Parathyroid adenoma (tissue), 2 donors: ENCODE results near the gene UTF1.

ENCODE experiments used
- H2AFZ ChIP-seq: fragments of 300-600 bp; sonication (generic); one replicate; pipeline ENCODE4 v1.7.0; 2017; ENCODE audit warnings: antibody characterized with exemption, mild to moderate bottlenecking
- H3K27ac ChIP-seq: fragments of 300-600 bp; sonication (generic); one replicate; pipeline ENCODE4 v1.7.0; 2017
- H3K27me3 ChIP-seq: fragments of 300-600 bp; sonication (generic); one replicate; pipeline ENCODE4 v1.7.0; 2017; ENCODE audit warnings: low read length; ENCODE audit not compliant: control insufficient read depth, insufficient read depth
- H3K36me3 ChIP-seq: fragments of 300-600 bp; sonication (generic); one replicate; pipeline ENCODE4 v1.7.0; 2017; ENCODE audit warnings: low read length; ENCODE audit not compliant: control insufficient read depth, insufficient read depth
- H3K4me1 ChIP-seq: fragments of 300-600 bp; sonication (generic); one replicate; pipeline ENCODE4 v1.7.0; 2017; ENCODE audit warnings: control low read depth
- H3K4me2 ChIP-seq: fragments of 300-600 bp; sonication (generic); one replicate; pipeline ENCODE4 v1.7.0; 2017; ENCODE audit warnings: low read length
- H3K4me3 ChIP-seq: fragments of 300-600 bp; sonication (generic); one replicate; pipeline ENCODE4 v1.7.0; 2017; ENCODE audit warnings: low read depth, low read length
- H3K79me2 ChIP-seq: fragments of 300-600 bp; sonication (generic); one replicate; pipeline ENCODE4 v1.7.0; 2017; ENCODE audit warnings: control low read depth
- H3K9ac ChIP-seq: fragments of 300-600 bp; sonication (generic); one replicate; pipeline ENCODE4 v1.7.0; 2017; ENCODE audit warnings: mild to moderate bottlenecking
- H3K9me3 ChIP-seq: fragments of 300-600 bp; sonication (generic); one replicate; pipeline ENCODE4 v1.7.0; 2017; ENCODE audit warnings: low read length; ENCODE audit not compliant: control insufficient read depth
- TF ChIP-seq, protein P1 (sequence below): fragments of 300-600 bp; sonication (generic); IDR thresholded peaks from one replicate; pipeline ENCODE4 v1.7.0; 2017; ENCODE audit warnings: antibody characterized with exemption, mild to moderate bottlenecking
- donor health status: primary hyperparathyroidism.

The UTF1 gene

DNA sequence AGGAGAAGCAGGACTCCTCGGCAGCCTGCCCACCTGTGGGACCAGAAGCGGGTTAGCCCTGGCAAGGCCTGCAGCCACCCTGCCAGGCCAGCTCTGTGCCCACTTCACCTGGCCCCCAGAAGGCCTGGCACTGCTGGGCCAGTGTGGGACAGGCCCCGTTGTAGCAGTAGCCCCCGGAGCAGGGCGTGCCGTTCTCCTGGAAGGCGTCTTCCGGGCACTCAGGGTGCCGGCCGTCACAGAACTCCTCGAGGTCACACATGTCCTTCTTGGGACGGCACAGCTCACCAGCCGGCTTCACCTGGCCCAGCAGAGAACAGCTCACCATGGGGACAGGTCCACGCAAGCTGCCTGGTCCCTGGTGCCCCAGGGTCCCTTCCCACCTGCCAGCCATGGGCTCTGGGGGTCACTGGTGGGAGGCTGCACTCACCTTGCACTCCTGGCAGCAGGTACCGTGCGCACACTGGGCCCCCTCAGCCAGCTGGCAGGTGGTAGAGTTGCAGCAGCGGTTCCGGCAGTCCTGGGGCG, 40.8 kb downstream of the UTF1 start:
- H3K27ac ChIP-seq, result no peak overlapping the region
- H3K9me3 ChIP-seq, result no peaks in the 10 kb centered on the region
- no peak overlapping the region for H3K4me2 ChIP-seq
- TF ChIP-seq, protein P1, sequence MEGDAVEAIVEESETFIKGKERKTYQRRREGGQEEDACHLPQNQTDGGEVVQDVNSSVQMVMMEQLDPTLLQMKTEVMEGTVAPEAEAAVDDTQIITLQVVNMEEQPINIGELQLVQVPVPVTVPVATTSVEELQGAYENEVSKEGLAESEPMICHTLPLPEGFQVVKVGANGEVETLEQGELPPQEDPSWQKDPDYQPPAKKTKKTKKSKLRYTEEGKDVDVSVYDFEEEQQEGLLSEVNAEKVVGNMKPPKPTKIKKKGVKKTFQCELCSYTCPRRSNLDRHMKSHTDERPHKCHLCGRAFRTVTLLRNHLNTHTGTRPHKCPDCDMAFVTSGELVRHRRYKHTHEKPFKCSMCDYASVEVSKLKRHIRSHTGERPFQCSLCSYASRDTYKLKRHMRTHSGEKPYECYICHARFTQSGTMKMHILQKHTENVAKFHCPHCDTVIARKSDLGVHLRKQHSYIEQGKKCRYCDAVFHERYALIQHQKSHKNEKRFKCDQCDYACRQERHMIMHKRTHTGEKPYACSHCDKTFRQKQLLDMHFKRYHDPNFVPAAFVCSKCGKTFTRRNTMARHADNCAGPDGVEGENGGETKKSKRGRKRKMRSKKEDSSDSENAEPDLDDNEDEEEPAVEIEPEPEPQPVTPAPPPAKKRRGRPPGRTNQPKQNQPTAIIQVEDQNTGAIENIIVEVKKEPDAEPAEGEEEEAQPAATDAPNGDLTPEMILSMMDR, result no peak
- H3K9ac ChIP-seq, result no peak overlapping the region
- no peaks in the 10 kb centered on the region for H3K36me3 ChIP-seq
- H3K4me3 ChIP-seq, result no peak overlapping the region
- no peaks in the 10 kb centered on the region for H3K79me2 ChIP-seq
- no peaks in the 10 kb centered on the region for H3K4me1 ChIP-seq
- no peaks in the 10 kb centered on the region for H3K27me3 ChIP-seq
- H2AFZ ChIP-seq, result no peak overlapping the region

DNA sequence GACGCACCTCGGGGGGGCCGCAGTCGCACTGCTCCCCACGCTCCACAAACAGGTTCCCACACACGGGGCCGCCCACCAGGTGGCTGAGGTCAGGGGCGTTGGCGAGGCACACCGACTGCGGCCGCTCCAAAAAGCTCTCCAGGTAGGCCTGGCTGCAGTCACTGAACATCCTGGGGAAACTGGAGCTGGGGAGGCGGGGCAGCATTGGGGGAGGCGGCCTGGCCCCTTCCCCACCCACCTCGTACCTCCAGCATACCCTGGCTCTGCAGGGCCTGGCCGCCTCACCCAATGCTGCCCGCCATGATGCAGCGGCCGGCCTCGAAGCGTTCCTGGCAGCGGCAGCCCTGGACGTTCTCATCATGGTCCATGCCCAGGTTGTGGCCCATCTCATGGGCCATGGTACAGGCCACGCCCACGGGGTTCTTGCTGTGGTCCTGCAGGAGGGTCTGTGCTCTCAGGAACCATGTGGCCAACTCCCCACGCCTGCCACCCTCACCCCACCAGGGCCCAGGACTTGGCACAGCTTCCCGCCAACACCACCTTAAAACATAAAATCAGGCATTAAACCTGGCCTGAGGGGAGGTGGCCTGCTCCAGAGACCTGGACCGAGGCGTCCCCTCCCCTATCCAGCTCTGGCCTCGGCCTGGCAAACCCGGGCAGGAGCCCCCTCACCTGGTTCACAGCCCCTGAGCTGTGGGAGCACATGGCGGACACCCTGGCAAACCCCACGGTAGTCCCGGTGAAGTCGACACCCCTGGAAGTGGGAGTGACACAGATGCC, 41.7 kb downstream of the UTF1 start:
- Histone ChIP-seq H3K79me2 (no peaks in the 10 kb centered on the region), H3K36me3 (no peaks in the 10 kb centered on the region), H3K4me2 (no peak overlapping the region), H3K9me3 (no peaks in the 10 kb centered on the region), H3K4me1 (peaks cover 3% of the 10 kb centered on the region), H2AFZ (no peak overlapping the region), H3K27ac (no peak overlapping the region), H3K27me3 (no peaks in the 10 kb centered on the region), H3K4me3 (no peak overlapping the region), H3K9ac (no peak overlapping the region)
- TF ChIP-seq, protein P1, result no peak

DNA sequence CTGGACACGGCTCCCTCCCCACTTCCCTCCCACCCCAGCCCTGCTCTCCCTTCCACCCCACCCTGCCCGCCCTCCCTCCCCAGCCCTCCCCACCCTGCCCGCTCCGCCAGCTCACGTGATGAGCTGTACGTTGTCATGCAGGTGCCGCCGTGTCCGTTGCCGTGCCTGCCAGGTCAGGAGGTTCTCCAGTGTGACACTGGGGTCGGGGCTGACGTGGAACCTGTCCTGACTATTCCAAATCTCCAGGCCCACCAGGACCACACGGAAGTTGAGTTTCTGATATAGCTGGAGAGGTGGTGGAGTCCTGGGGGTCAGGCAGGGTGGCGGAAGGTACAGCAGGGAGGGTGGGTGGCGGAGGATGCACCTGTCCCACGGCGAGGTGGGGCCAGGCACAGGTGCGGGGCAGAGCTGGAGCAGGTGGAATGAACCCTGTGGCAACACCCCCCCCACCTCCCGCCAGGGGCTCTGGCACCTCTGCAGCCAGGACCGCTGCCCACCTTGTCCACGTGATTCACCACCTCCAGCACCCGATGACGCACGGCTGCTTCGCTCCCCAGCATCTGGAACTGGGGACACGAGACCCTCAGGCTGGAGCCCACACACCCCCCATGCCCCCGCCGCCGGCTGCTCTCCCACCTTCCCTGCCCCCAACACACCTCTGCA, 42.4 kb downstream of the UTF1 start:
- no peaks in the 10 kb centered on the region for H3K79me2 ChIP-seq
- no peak overlapping the region for H2AFZ ChIP-seq
- H3K4me3 ChIP-seq, result no peak overlapping the region
- H3K27ac ChIP-seq, result no peak overlapping the region
- peaks cover 3% of the 10 kb centered on the region for H3K4me1 ChIP-seq
- TF ChIP-seq, protein P1, result no peak
- H3K9me3 ChIP-seq, result no peaks in the 10 kb centered on the region
- no peaks in the 10 kb centered on the region for H3K27me3 ChIP-seq
- H3K36me3 ChIP-seq, result no peaks in the 10 kb centered on the region
- no peak overlapping the region for H3K9ac ChIP-seq
- H3K4me2 ChIP-seq, result no peak overlapping the region

DNA sequence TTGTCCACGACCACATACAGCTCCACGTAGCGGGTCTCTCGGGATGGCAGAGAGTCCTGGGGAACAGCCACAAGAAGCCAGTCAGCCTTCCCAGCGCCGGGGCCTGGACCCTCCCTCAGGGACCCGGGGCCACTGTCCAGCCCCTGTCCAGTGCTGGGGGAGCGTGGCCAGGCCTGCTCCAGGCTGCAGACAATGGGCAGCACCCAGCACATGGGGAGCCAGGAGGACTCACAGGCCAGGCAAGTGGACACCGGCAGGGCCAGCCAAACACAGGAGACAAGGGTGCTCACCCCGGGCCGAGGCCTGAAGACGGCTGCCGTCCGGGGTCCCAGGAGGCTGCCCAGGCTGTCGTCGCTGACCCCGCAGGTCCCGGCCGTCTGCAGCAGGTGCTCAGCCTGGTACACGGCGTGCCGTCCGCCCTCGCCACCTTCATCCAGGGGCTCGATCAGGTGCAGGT, 43.0 kb downstream of the UTF1 start:
- H3K36me3 ChIP-seq, result no peaks in the 10 kb centered on the region

More for the DNA sequence above, 43.0 kb downstream of the UTF1 start:
- H3K27ac ChIP-seq, result no peak overlapping the region
- no peaks in the 10 kb centered on the region for H3K79me2 ChIP-seq
- H3K4me2 ChIP-seq, result no peak overlapping the region
- no peaks in the 10 kb centered on the region for H3K27me3 ChIP-seq
- no peak overlapping the region for H2AFZ ChIP-seq
- peaks cover 3% of the 10 kb centered on the region for H3K4me1 ChIP-seq
- H3K9me3 ChIP-seq, result no peaks in the 10 kb centered on the region
- H3K4me3 ChIP-seq, result no peak overlapping the region
- TF ChIP-seq, protein P1, result no peak
- no peak overlapping the region for H3K9ac ChIP-seq
